HEK293 (cell line): Measurements from ENCODE around the gene TECR.

Experiments
- CTCF ChIA-PET: fragments of 350-600 bp; formaldehyde crosslinking; extraction: SDS; loops from one replicate; lab custom pipeline; 2021; ENCODE audit warnings: antibody characterized with exemption; lab: Yijun Ruan, JAX
- POLR2A ChIA-PET: fragments of 300-600 bp; formaldehyde crosslinking; extraction: SDS; loops from one replicate; lab custom pipeline; 2020; ENCODE audit warnings: antibody characterized with exemption, inconsistent platforms; lab: Yijun Ruan, JAX
- H3K27ac ChIP-seq: fragments of 200-500 bp; sonication (Bioruptor generic); 2 replicates; pipeline ENCODE4 v1.5.1; 2014; ENCODE audit warnings: low read depth, low read length, control low read depth, inconsistent platforms; ENCODE audit errors: extremely low read depth
- H3K36me3 ChIP-seq, 2 experiments: fragments of 200-500 bp in 1 of 2; sonication (Bioruptor generic) in 1 of 2; 1 replicate in 1 of 2; 2 replicates in 1 of 2; pipeline ENCODE4 v1.5.1; 2014 to 2017; ENCODE audit warnings: inconsistent platforms in 2 of 2, low read length in 2 of 2; ENCODE audit not compliant: control insufficient read depth in 2 of 2, insufficient read depth in 1 of 2
- H3K4me1 ChIP-seq: fragments of 200-500 bp; sonication (Bioruptor generic); 2 replicates; pipeline ENCODE4 v1.5.1; 2014; ENCODE audit warnings: mild to moderate bottlenecking, low read length, inconsistent platforms; ENCODE audit not compliant: control insufficient read depth, insufficient read depth
- H3K4me3 ChIP-seq: 2 replicates; pipeline ENCODE4 v1.5.1; 2011; ENCODE audit warnings: low read depth, mild to moderate bottlenecking, control low read depth, low read length, moderate library complexity
- H3K9me3 ChIP-seq: fragments of 200-500 bp; sonication (Bioruptor generic); 2 replicates; pipeline ENCODE4 v1.5.1; 2014; ENCODE audit warnings: low read depth, low read length, inconsistent platforms; ENCODE audit not compliant: control insufficient read depth, insufficient read depth
- EGR2 ChIP-seq: fragments of 450-650 bp; formaldehyde crosslinking; IDR thresholded peaks from 2 replicates; pipeline ENCODE4 v1.5.1; 2016; ENCODE audit warnings: low read depth, missing biosample characterization, missing genetic modification characterization
- GFI1B ChIP-seq: fragments of 450-650 bp; formaldehyde crosslinking; IDR thresholded peaks from 2 replicates; pipeline ENCODE4 v1.5.1; 2016; ENCODE audit warnings: missing biosample characterization, missing genetic modification characterization
- GLI4 ChIP-seq: fragments of 450-650 bp; formaldehyde crosslinking; IDR thresholded peaks from 2 replicates; pipeline ENCODE4 v1.5.1; 2016; ENCODE audit warnings: missing biosample characterization, missing genetic modification characterization
- GLIS2 ChIP-seq: fragments of 450-650 bp; formaldehyde crosslinking; IDR thresholded peaks from 2 replicates; pipeline ENCODE4 v1.5.1; 2016; ENCODE audit warnings: missing biosample characterization, missing genetic modification characterization
- SP3 ChIP-seq: fragments of 450-650 bp; formaldehyde crosslinking; IDR thresholded peaks from 2 replicates; pipeline ENCODE4 v1.5.1; 2016; ENCODE audit warnings: missing biosample characterization, missing genetic modification characterization
- TCF7L2 ChIP-seq: IDR thresholded peaks from 2 replicates; pipeline ENCODE4 v1.6.1; 2011; ENCODE audit warnings: low read depth, mild to moderate bottlenecking, inconsistent platforms, low read length, moderate library complexity, borderline replicate concordance
- ZBTB1 ChIP-seq: fragments of 450-650 bp; formaldehyde crosslinking; IDR thresholded peaks from 2 replicates; pipeline ENCODE4 v1.5.1; 2016; ENCODE audit warnings: missing biosample characterization, missing genetic modification characterization
- ZBTB7A ChIP-seq: fragments of 450-650 bp; formaldehyde crosslinking; IDR thresholded peaks from 2 replicates; pipeline ENCODE4 v1.5.1; 2016; ENCODE audit warnings: low read depth, missing biosample characterization, missing genetic modification characterization
- ZFHX2 ChIP-seq: fragments of 450-650 bp; formaldehyde crosslinking; conservative IDR thresholded peaks from 2 replicates; pipeline ENCODE4 v1.5.1; 2016; ENCODE audit warnings: missing biosample characterization, missing genetic modification characterization
- ZNF132 ChIP-seq: fragments of 450-650 bp; formaldehyde crosslinking; IDR thresholded peaks from 2 replicates; pipeline ENCODE4 v1.5.1; 2017; ENCODE audit warnings: missing biosample characterization, missing genetic modification characterization, borderline replicate concordance
- ZNF146 ChIP-seq: fragments of 450-650 bp; formaldehyde crosslinking; IDR thresholded peaks from 2 replicates; pipeline ENCODE4 v1.5.1; 2016; ENCODE audit warnings: missing biosample characterization, missing genetic modification characterization
- ZNF184 ChIP-seq: fragments of 450-650 bp; IDR thresholded peaks from 2 replicates; pipeline ENCODE4 v1.5.1; 2018; ENCODE audit warnings: missing biosample characterization, mild to moderate bottlenecking, missing genetic modification characterization
- ZNF2 ChIP-seq: fragments of 450-650 bp; formaldehyde crosslinking; IDR thresholded peaks from 2 replicates; pipeline ENCODE4 v1.5.1; 2016; ENCODE audit warnings: missing biosample characterization, missing genetic modification characterization
- ZNF248 ChIP-seq: fragments of 450-650 bp; formaldehyde crosslinking; IDR thresholded peaks from 2 replicates; pipeline ENCODE4 v1.5.1; 2017; ENCODE audit warnings: missing biosample characterization, missing genetic modification characterization
- ZNF391 ChIP-seq: fragments of 450-650 bp; formaldehyde crosslinking; IDR thresholded peaks from 2 replicates; pipeline ENCODE4 v1.5.1; 2016; ENCODE audit warnings: low read depth, missing biosample characterization, missing genetic modification characterization, borderline replicate concordance
- ZNF416 ChIP-seq: fragments of 450-650 bp; formaldehyde crosslinking; IDR thresholded peaks from 2 replicates; pipeline ENCODE4 v1.5.1; 2016; ENCODE audit warnings: missing biosample characterization, missing genetic modification characterization
- ZNF433 ChIP-seq: fragments of 450-650 bp; formaldehyde crosslinking; IDR thresholded peaks from 2 replicates; pipeline ENCODE4 v1.5.1; 2016; ENCODE audit warnings: missing biosample characterization, missing genetic modification characterization, low read depth
- ZNF473 ChIP-seq: fragments of 450-650 bp; formaldehyde crosslinking; IDR thresholded peaks from 2 replicates; pipeline ENCODE4 v1.5.1; 2017; ENCODE audit warnings: missing biosample characterization, missing genetic modification characterization
- ZNF555 ChIP-seq: fragments of 450-650 bp; formaldehyde crosslinking; conservative IDR thresholded peaks from 2 replicates; pipeline ENCODE4 v1.5.1; 2017; ENCODE audit warnings: missing biosample characterization, mild to moderate bottlenecking, missing genetic modification characterization, inconsistent platforms
- ZNF610 ChIP-seq: fragments of 450-650 bp; formaldehyde crosslinking; IDR thresholded peaks from 2 replicates; pipeline ENCODE4 v1.5.1; 2016; ENCODE audit warnings: missing biosample characterization, missing genetic modification characterization, borderline replicate concordance
- ZNF837 ChIP-seq: fragments of 450-650 bp; formaldehyde crosslinking; IDR thresholded peaks from 2 replicates; pipeline ENCODE4 v1.5.1; 2016; ENCODE audit warnings: missing biosample characterization, missing genetic modification characterization
- ZSCAN23 ChIP-seq: fragments of 450-650 bp; formaldehyde crosslinking; IDR thresholded peaks from 2 replicates; pipeline ENCODE4 v1.5.1; 2016; ENCODE audit warnings: missing biosample characterization, missing genetic modification characterization
- TF ChIP-seq, protein P1 (sequence below): fragments of 450-650 bp; formaldehyde crosslinking; IDR thresholded peaks from 2 replicates; pipeline ENCODE4 v1.5.1; 2016; ENCODE audit warnings: missing biosample characterization, missing genetic modification characterization
- TF ChIP-seq, protein P2 (sequence below): fragments of 450-650 bp; formaldehyde crosslinking; IDR thresholded peaks from 2 replicates; pipeline ENCODE4 v1.5.1; 2016; ENCODE audit warnings: missing biosample characterization, missing genetic modification characterization, borderline replicate concordance
- TF ChIP-seq, protein P3 (sequence below): fragments of 450-650 bp; formaldehyde crosslinking; conservative IDR thresholded peaks from 2 replicates; pipeline ENCODE4 v1.5.1; 2016; ENCODE audit warnings: low read depth, missing biosample characterization, missing genetic modification characterization
- TF ChIP-seq, protein P4 (sequence below): fragments of 450-650 bp; formaldehyde crosslinking; IDR thresholded peaks from 2 replicates; pipeline ENCODE4 v1.5.1; 2016; ENCODE audit warnings: missing biosample characterization, missing genetic modification characterization

TECR gene

DNA sequence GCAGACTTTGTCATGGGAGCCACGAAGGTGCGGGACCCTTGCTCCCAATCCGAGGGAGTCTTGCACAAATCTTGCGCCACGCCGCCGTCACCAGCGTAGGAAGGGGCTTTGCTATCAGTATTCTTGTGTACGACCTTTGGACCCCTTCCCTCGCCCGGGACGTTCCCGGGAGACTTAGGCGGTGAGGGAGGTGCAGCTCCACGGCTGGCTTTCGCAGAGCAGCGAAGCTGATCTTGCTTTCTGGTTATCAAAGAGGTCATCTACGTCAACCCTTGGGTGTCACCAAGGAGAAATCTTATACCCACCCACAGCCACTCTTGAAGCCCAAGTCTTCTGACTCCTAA is 583 bp downstream of the TECR start:
- no peaks in the 10 kb centered on the region for H3K9me3 ChIP-seq
- peaks cover 0 to 5% of the 10 kb centered on the region in 2 experiments; a peak in 2 of 3 replicates for H3K36me3 ChIP-seq
- peak overlapping the region; percentile 96 for H3K4me3 ChIP-seq
- POLR2A ChIA-PET: interaction anchor here (1.5 kb wide), 2 partner anchors 12 to 42 kb away, joined by 3 to 5 read pairs; partner anchors contain the start of genes DNAJB1 and NDUFB7
- no peaks in the 10 kb centered on the region for H3K4me1 ChIP-seq
- peak; percentile 27; the same call in 1 of the 2 replicates for TF ChIP-seq EGR2 (tag by site-specific recombination)
- no peak for TF ChIP-seq ZNF132
- TF ChIP-seq SP3: no peak
- TF ChIP-seq ZFHX2 (tag by site-specific recombination): peak; percentile 37
- no peak for TF ChIP-seq GLI4
- no peak for TF ChIP-seq ZNF2
- no peak for TF ChIP-seq ZNF184
- 0 out of 2 replicates have a peak, but pooled peaks have one; percentile 29 for TF ChIP-seq GFI1B (tag by site-specific recombination)
- TF ChIP-seq ZNF248: no peak
- TF ChIP-seq, protein P1, sequence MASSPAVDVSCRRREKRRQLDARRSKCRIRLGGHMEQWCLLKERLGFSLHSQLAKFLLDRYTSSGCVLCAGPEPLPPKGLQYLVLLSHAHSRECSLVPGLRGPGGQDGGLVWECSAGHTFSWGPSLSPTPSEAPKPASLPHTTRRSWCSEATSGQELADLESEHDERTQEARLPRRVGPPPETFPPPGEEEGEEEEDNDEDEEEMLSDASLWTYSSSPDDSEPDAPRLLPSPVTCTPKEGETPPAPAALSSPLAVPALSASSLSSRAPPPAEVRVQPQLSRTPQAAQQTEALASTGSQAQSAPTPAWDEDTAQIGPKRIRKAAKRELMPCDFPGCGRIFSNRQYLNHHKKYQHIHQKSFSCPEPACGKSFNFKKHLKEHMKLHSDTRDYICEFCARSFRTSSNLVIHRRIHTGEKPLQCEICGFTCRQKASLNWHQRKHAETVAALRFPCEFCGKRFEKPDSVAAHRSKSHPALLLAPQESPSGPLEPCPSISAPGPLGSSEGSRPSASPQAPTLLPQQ (tag by site-specific recombination): no peak
- TF ChIP-seq, protein P2, sequence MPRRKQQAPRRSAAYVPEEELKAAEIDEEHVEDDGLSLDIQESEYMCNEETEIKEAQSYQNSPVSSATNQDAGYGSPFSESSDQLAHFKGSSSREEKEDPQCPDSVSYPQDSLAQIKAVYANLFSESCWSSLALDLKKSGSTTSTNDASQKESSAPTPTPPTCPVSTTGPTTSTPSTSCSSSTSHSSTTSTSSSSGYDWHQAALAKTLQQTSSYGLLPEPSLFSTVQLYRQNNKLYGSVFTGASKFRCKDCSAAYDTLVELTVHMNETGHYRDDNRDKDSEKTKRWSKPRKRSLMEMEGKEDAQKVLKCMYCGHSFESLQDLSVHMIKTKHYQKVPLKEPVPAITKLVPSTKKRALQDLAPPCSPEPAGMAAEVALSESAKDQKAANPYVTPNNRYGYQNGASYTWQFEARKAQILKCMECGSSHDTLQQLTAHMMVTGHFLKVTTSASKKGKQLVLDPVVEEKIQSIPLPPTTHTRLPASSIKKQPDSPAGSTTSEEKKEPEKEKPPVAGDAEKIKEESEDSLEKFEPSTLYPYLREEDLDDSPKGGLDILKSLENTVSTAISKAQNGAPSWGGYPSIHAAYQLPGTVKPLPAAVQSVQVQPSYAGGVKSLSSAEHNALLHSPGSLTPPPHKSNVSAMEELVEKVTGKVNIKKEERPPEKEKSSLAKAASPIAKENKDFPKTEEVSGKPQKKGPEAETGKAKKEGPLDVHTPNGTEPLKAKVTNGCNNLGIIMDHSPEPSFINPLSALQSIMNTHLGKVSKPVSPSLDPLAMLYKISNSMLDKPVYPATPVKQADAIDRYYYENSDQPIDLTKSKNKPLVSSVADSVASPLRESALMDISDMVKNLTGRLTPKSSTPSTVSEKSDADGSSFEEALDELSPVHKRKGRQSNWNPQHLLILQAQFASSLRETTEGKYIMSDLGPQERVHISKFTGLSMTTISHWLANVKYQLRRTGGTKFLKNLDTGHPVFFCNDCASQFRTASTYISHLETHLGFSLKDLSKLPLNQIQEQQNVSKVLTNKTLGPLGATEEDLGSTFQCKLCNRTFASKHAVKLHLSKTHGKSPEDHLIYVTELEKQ (tag by site-specific recombination): no peak
- no peak for TF ChIP-seq ZBTB7A
- TF ChIP-seq ZNF610 (tag by site-specific recombination): no peak
- no peak for TF ChIP-seq ZNF555 (tag by site-specific recombination)
- no peak for TF ChIP-seq ZNF391
- no peak for TF ChIP-seq ZNF146 (tag by site-specific recombination)
- TF ChIP-seq ZNF416 (tag by site-specific recombination): no peak
- TF ChIP-seq ZNF433 (tag by site-specific recombination): no peak
- TF ChIP-seq, all 188 proteins: peak for 3
- CTCF ChIA-PET: interaction anchor here (1.8 kb wide), 1 partner anchor 26 kb away, joined by 7 read pairs; no protein-coding TSS in a partner anchor
- peak overlapping the region; percentile 73 for H3K27ac ChIP-seq

DNA sequence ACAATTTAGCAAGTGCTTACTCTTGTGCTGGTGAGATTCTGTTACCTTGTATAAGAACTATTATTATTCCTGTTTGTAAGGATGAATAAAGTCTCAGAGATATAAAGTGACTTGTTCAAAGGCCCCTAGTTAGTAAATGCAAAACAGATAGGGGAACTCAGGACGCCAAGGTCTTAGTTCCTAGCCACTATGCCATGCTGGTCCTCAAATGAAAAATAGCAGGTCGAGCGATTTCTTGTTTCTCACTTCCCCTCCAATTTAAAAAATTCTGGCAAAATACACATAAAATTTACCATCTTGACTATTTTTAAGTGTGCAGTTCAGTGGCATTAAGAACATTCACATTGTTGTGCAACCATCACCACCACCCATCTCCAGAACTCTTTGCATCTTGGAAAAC is 1.1 kb downstream of the TECR start:
- H3K4me1 ChIP-seq: no peaks in the 10 kb centered on the region
- no peak overlapping the region for H3K27ac ChIP-seq
- ChIA-PET POLR2A (interaction anchor here (1.1 kb wide), 1 partner anchor 12 kb away, joined by 4 read pairs; the partner anchor contains the start of gene DNAJB1), CTCF (interaction anchor here (1.8 kb wide), 1 partner anchor 26 kb away, joined by 7 read pairs; no protein-coding TSS in a partner anchor)
- H3K9me3 ChIP-seq: no peaks in the 10 kb centered on the region
- H3K4me3 ChIP-seq: peak overlapping the region; percentile 96; the same call in 1 of the 2 replicates
- H3K36me3 ChIP-seq: peaks cover 0 to 5% of the 10 kb centered on the region in 2 experiments; a peak in 2 of 3 replicates
- TF ChIP-seq, protein P1 (tag by site-specific recombination): no peak
- TF ChIP-seq ZBTB1 (tag by site-specific recombination): no peak
- TF ChIP-seq GLIS2 (tag by site-specific recombination): no peak
- TF ChIP-seq ZSCAN23 (tag by site-specific recombination): no peak
- no peak for TF ChIP-seq ZNF473 (tag by site-specific recombination)
- TF ChIP-seq ZNF837 (tag by site-specific recombination): no peak
- TF ChIP-seq, protein P3, sequence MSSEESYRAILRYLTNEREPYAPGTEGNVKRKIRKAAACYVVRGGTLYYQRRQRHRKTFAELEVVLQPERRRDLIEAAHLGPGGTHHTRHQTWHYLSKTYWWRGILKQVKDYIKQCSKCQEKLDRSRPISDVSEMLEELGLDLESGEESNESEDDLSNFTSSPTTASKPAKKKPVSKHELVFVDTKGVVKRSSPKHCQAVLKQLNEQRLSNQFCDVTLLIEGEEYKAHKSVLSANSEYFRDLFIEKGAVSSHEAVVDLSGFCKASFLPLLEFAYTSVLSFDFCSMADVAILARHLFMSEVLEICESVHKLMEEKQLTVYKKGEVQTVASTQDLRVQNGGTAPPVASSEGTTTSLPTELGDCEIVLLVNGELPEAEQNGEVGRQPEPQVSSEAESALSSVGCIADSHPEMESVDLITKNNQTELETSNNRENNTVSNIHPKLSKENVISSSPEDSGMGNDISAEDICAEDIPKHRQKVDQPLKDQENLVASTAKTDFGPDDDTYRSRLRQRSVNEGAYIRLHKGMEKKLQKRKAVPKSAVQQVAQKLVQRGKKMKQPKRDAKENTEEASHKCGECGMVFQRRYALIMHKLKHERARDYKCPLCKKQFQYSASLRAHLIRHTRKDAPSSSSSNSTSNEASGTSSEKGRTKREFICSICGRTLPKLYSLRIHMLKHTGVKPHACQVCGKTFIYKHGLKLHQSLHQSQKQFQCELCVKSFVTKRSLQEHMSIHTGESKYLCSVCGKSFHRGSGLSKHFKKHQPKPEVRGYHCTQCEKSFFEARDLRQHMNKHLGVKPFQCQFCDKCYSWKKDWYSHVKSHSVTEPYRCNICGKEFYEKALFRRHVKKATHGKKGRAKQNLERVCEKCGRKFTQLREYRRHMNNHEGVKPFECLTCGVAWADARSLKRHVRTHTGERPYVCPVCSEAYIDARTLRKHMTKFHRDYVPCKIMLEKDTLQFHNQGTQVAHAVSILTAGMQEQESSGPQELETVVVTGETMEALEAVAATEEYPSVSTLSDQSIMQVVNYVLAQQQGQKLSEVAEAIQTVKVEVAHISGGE: no peak
- no peak for TF ChIP-seq TCF7L2
- TF ChIP-seq, protein P4, sequence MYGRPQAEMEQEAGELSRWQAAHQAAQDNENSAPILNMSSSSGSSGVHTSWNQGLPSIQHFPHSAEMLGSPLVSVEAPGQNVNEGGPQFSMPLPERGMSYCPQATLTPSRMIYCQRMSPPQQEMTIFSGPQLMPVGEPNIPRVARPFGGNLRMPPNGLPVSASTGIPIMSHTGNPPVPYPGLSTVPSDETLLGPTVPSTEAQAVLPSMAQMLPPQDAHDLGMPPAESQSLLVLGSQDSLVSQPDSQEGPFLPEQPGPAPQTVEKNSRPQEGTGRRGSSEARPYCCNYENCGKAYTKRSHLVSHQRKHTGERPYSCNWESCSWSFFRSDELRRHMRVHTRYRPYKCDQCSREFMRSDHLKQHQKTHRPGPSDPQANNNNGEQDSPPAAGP (tag by site-specific recombination): no peak
